Stimulated activated CD4-positive, alpha-beta T cell treated with anti-CD3 and anti-CD28 coated beads, TNF-alpha, amount 100 ng/mL, for 4 hours (primary cell): ENCODE measurements around the gene SMG5.
A peak's percentile ranks its signal among the peaks of the same experiment; 100 is the strongest.
"Not testable (repeated sequence)": the region's sequence is repeated elsewhere in the genome, so short reads cannot be mapped to it uniquely, and the experiment has no call there.

Source experiments
- DNase-seq, 3 experiments: peaks; one replicate each; pipeline ENCODE4 v3.0.0-alpha.2; 2020; ENCODE audit warnings: low read depth in 3 of 3

The SMG5 gene

GRCh38 chr1:156244712-156245111 is 37.9 kb downstream of the SMG5 start:
- no peak for DNase-seq

GRCh38 chr1:156244126-156244525 is 38.5 kb downstream of the SMG5 start:
- DNase-seq: no peak

GRCh38 chr1:156242738-156243137 is 39.9 kb downstream of the SMG5 start:
- no peak for DNase-seq

GRCh38 chr1:156241926-156242325 is 40.7 kb downstream of the SMG5 start, which contains the start of gene BGLAP:
Gene BGLAP, plus strand, starts transcription at chr1:156242184. Its CDS starts 48 bp downstream, at chr1:156242232.
- no peak for DNase-seq

GRCh38 chr1:156241311-156241811 is 41.3 kb downstream of the SMG5 start:
- no peak for DNase-seq

GRCh38 chr1:156238248-156238647 is 44.4 kb downstream of the SMG5 start:
- no peak for DNase-seq

- no peak for DNase-seq
These were observed 46.5 kb downstream of the SMG5 start for GRCh38 chr1:156236164-156236563.

GRCh38 chr1:156233426-156234127 is 49.0 kb downstream of the SMG5 start:
- DNase-seq: no peak

GRCh38 chr1:156232201-156232894 is 50.3 kb downstream of the SMG5 start:
- DNase-seq: no peak

- DNase-seq: no peak
These were observed 52.2 kb downstream of the SMG5 start for GRCh38 chr1:156230473-156230837.

GRCh38 chr1:156229809-156230472 is 52.7 kb downstream of the SMG5 start:
- no peak for DNase-seq

GRCh38 chr1:156228501-156228900 is 54.1 kb downstream of the SMG5 start:
- no peak for DNase-seq

- no peak for DNase-seq
These were observed 55.8 kb downstream of the SMG5 start for GRCh38 chr1:156226782-156227181.

GRCh38 chr1:156226116-156226538 is 56.5 kb downstream of the SMG5 start:
- no peak for DNase-seq

- no peak for DNase-seq
These were observed 57.0 kb downstream of the SMG5 start for GRCh38 chr1:156225677-156226014.

- DNase-seq: no peak
These were observed 60.5 kb downstream of the SMG5 start for GRCh38 chr1:156221986-156222692.

- no peak for DNase-seq
These were observed 62.4 kb downstream of the SMG5 start for GRCh38 chr1:156220226-156220625.

GRCh38 chr1:156217871-156218270 is 64.8 kb downstream of the SMG5 start:
- peak in 1 of 3 experiments; percentile 25 for DNase-seq

- not testable (repeated sequence) for DNase-seq
These were observed 66.1 kb downstream of the SMG5 start for GRCh38 chr1:156216361-156217086.

GRCh38 chr1:156214024-156214748 is 68.4 kb downstream of the SMG5 start:
- no peak for DNase-seq

- DNase-seq: no peak
These were observed 69.0 kb downstream of the SMG5 start for GRCh38 chr1:156213644-156213966.
